Activated CD8-positive, alpha-beta memory T cell treated with anti-CD3 and anti-CD28 coated beads for 4 hours (primary cell): ENCODE measurements around the gene IQGAP1.

Source experiments
- DNase-seq, 2 donors: peaks; one replicate each; pipeline ENCODE4 v3.0.0-alpha.2; 2020; ENCODE audit warnings: low read depth in 2 of 2

IQGAP1 gene

GRCh38 chr15:90439946-90440345 is 51.9 kb downstream of the IQGAP1 start:
- DNase-seq = no peak

GRCh38 chr15:90441027-90441426 is 53.0 kb downstream of the IQGAP1 start:
- DNase-seq = no peak

- DNase-seq = no peak
Measured at GRCh38 chr15:90442423-90442822, 54.4 kb downstream of the IQGAP1 start.

GRCh38 chr15:90449206-90449735 is 61.2 kb downstream of the IQGAP1 start:
- DNase-seq = no peak

GRCh38 chr15:90451053-90451850 is 63.2 kb downstream of the IQGAP1 start:
- no peak for DNase-seq

GRCh38 chr15:90456236-90456635 is 68.2 kb downstream of the IQGAP1 start:
- DNase-seq = no peak

- DNase-seq = no peak
Measured at GRCh38 chr15:90458061-90458460, 70.0 kb downstream of the IQGAP1 start.

- DNase-seq = no peak
Measured at GRCh38 chr15:90459368-90459767, 71.3 kb downstream of the IQGAP1 start.

GRCh38 chr15:90460142-90460824 is 72.2 kb downstream of the IQGAP1 start:
- no peak for DNase-seq

GRCh38 chr15:90463381-90463780 is 75.3 kb downstream of the IQGAP1 start:
- DNase-seq = no peak

- no peak for DNase-seq
Measured at GRCh38 chr15:90465140-90465929, 77.3 kb downstream of the IQGAP1 start.

- no peak for DNase-seq
Measured at GRCh38 chr15:90465930-90466567, 78.0 kb downstream of the IQGAP1 start.

GRCh38 chr15:90469723-90470122 is 81.7 kb downstream of the IQGAP1 start:
- DNase-seq = no peak

GRCh38 chr15:90470453-90470852 is 82.4 kb downstream of the IQGAP1 start:
- no peak for DNase-seq

GRCh38 chr15:90471126-90471525 is 83.1 kb downstream of the IQGAP1 start:
- no peak for DNase-seq

GRCh38 chr15:90471769-90472168 is 83.7 kb downstream of the IQGAP1 start:
- DNase-seq = no peak

- DNase-seq = no peak
Measured at GRCh38 chr15:90478846-90479481, 90.9 kb downstream of the IQGAP1 start.

- no peak for DNase-seq
Measured at GRCh38 chr15:90479656-90480055, 91.6 kb downstream of the IQGAP1 start.

- DNase-seq = peak in 1 of 2 donors; percentile 13
Measured at GRCh38 chr15:90481023-90481422, 93.0 kb downstream of the IQGAP1 start.

- DNase-seq = no peak
Measured at GRCh38 chr15:90482124-90483011, 94.3 kb downstream of the IQGAP1 start.
